ENCODE results near the gene TAF8. TPM values are rescaled to one million over a fixed set of nuclear protein-coding genes. Genes with fewer than 3 reads are reported as not detected.

Gene TAF8
- total RNA-seq, 1 experiment from 2014 or later, result 34.0 TPM

DNA sequence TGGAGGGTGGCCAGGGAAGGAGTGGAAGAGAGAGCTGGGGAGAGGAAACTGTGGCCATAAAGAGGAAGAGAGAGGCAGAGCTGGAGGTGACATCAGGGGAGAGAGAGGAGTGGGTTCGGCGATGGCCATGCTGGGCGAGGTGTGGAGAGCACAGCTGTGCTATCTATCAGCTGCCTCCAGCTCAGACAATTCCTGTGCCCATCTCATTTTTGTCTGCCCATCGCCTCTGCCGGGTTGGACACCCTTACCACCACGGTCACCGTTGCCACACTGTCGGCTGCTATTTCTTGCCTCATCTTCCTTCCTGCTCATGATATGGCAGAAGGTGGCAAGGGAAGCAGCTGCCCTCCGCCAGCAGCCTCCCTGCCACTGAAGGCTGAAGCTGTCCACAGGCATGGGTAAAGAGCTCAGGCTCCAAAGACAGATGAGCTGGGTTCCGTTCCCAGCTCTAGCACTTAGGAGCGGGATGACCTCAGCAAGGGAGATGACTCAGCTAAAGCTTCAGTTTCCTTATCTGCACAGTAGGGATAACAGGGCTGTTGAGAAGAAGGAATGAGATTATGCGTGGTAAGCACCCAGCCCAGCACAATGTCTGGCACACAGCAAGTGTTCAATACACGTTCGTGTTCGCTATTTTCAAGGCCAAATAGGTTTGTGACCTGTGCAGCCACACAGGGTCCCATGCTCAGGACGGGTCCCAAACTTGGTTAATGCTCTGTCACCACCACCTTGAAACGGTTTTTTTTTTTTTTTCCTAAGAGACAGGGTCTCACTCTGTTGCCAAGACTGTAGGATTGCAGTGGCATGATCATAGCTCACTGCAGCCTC is 21.9 kb upstream of the TAF8 start:
- no peaks in the 10 kb centered on the region for H3K27me3 Mint-ChIP-seq (ENCODE audit: unreplicated experiment)
- CTCF ChIA-PET, result interaction anchor here (0.6 to 1.1 kb wide), 4 partner anchors 16 to 679 kb away, joined by 3 to 4 read pairs (median 3); no protein-coding TSS in a partner anchor
- intact Hi-C loops (cut with micrococcal nuclease; ENCODE audit: unreplicated experiment), result no loop called here
- TF ChIP-seq, protein P1, sequence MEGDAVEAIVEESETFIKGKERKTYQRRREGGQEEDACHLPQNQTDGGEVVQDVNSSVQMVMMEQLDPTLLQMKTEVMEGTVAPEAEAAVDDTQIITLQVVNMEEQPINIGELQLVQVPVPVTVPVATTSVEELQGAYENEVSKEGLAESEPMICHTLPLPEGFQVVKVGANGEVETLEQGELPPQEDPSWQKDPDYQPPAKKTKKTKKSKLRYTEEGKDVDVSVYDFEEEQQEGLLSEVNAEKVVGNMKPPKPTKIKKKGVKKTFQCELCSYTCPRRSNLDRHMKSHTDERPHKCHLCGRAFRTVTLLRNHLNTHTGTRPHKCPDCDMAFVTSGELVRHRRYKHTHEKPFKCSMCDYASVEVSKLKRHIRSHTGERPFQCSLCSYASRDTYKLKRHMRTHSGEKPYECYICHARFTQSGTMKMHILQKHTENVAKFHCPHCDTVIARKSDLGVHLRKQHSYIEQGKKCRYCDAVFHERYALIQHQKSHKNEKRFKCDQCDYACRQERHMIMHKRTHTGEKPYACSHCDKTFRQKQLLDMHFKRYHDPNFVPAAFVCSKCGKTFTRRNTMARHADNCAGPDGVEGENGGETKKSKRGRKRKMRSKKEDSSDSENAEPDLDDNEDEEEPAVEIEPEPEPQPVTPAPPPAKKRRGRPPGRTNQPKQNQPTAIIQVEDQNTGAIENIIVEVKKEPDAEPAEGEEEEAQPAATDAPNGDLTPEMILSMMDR (IDR thresholded peaks at IDR 0.05; ENCODE audit: unreplicated experiment), result no peak
- no peak overlapping the region for H3K4me3 Mint-ChIP-seq (ENCODE audit: low read depth, unreplicated experiment)
- H3K9me3 Mint-ChIP-seq (ENCODE audit: low read depth, unreplicated experiment), result no peaks in the 10 kb centered on the region
- no peaks in the 10 kb centered on the region for H3K36me3 Mint-ChIP-seq (ENCODE audit: insufficient read depth, unreplicated experiment)
- DNase-seq, result no peak
- BruUV-seq (replicated peaks), result no TSS peak
- H3K4me1 Mint-ChIP-seq (ENCODE audit: low read depth, unreplicated experiment), result peaks cover 9% of the 10 kb centered on the region
- no peak overlapping the region for H3K27ac Mint-ChIP-seq (ENCODE audit: unreplicated experiment)

DNA sequence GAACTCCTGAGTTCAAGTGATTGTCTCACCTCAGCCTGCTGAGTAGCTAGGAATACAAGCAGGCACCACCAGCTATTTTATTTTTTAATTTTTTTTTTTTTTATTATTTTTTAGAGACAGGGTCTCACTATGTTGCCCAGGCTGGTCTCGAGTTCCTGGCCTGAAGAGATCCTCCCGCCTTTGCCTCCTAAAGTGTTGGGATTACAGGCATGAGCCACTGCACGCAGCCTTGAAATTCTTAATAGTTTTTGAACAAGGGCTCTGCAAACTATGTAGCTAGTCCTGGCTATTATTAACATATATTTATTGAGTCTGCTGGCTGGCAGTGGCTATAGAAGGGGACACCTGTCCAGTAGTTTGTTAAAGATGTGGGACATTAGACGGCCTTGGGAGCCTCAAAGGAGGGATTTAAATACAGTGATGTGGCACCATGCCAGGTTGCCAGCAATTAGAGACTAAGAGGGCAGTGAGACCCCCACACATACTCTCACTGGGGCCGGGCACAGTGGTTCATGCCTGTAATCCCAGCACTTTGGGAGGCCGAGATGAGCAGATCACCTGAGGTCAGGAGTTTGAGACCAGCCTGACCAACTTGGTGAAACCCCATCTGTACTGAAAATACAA is 21.1 kb upstream of the TAF8 start:
- DNase-seq, result no peak
- CTCF ChIA-PET, result interaction anchor here (0.7 to 1.1 kb wide), 3 partner anchors 15 to 679 kb away, joined by 3 to 4 read pairs (median 3); no protein-coding TSS in a partner anchor

DNA sequence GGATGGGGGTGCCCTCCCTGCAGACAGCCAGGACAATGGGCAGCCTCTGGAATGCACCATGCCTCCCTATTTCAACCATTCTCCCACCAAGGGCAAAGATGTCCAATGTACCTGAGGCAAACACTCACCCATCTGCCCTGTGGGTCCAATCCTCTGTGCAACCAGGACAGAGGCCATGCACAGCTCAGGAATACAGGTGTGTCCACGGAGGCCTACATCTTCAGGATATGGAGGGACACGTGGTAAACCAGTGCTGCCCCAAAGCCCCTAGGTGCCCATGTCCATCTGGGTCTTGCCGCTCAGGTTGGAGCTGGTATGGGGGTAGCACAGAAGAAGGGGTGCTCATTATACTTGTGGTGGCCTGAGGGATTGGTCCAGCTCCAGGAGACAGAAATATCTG is 20.4 kb upstream of the TAF8 start:
- BruUV-seq (replicated peaks), result no TSS peak
- TF ChIP-seq, protein P1 (IDR thresholded peaks at IDR 0.05; ENCODE audit: unreplicated experiment), result no peak

More for the DNA sequence above, 21.1 kb upstream of the TAF8 start:
- Mint-ChIP-seq H3K9me3 (ENCODE audit: low read depth, unreplicated experiment) (no peaks in the 10 kb centered on the region), H3K4me3 (ENCODE audit: low read depth, unreplicated experiment) (no peak overlapping the region), H3K27ac (ENCODE audit: unreplicated experiment) (no peak overlapping the region), H3K4me1 (ENCODE audit: low read depth, unreplicated experiment) (peaks cover 9% of the 10 kb centered on the region), H3K36me3 (ENCODE audit: insufficient read depth, unreplicated experiment) (no peaks in the 10 kb centered on the region), H3K27me3 (ENCODE audit: unreplicated experiment) (no peaks in the 10 kb centered on the region)
- BruUV-seq (replicated peaks), result no TSS peak
- intact Hi-C loops (cut with micrococcal nuclease; ENCODE audit: unreplicated experiment), result no loop called here
- TF ChIP-seq, protein P1 (IDR thresholded peaks at IDR 0.05; ENCODE audit: unreplicated experiment), result no peak

DNA sequence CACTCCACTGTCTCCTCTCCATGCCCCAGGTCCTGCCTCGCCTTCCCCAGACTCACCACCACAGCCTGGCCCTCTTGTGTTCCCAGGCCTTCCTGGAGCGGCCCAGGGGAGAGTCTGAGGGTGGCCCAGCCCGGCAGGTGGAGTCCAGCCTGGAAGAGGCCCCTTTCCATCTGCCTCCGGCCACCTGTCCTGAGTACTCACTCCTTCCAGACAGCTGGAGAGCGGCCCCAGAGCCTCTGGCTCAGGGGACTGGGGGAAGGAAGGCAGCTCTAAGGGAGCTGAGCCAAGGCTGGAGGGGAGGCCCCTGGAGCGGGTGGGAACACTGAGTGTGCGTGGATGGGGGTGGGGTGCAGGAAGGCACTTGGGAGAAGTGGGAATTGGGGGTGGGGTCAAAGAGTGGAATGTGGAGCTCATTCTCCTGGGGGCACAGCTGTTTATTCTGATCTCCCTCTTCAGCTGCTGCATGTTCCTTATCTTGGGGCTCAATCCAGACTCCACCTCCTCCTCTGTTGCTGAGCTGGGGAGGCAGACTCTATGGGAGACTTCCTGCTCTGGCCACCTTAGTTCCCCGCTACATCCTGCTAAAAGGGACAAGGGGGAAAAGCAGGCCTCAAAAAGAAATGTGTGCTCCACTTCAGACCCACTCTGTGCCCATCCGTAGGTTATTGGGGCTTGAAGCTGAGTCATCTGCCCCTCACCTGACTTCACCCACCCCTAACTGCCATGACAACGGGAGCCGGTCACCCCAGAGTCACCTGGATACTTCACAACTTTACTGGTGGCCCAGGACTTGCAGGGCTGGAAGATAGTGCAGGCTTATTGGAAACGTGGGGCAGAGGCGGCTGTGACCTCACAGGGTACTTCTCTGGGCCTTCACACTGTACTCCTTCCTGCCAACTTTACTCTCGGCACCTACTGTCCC is 19.5 kb upstream of the TAF8 start:
- intact Hi-C loops (cut with micrococcal nuclease; ENCODE audit: unreplicated experiment), result no loop called here
- H3K4me3 Mint-ChIP-seq (ENCODE audit: low read depth, unreplicated experiment), result no peak overlapping the region
- TF ChIP-seq, protein P1 (IDR thresholded peaks at IDR 0.05; ENCODE audit: unreplicated experiment), result no peak
- H3K27me3 Mint-ChIP-seq (ENCODE audit: unreplicated experiment), result no peaks in the 10 kb centered on the region
- no peak overlapping the region for H3K27ac Mint-ChIP-seq (ENCODE audit: unreplicated experiment)
- no peaks in the 10 kb centered on the region for H3K36me3 Mint-ChIP-seq (ENCODE audit: insufficient read depth, unreplicated experiment)
- no peak for DNase-seq
- CTCF ChIA-PET, result interaction anchor here (0.6 to 1.2 kb wide), 2 partner anchors 246 to 279 kb away, joined by 4 to 6 read pairs; no protein-coding TSS in a partner anchor
- no peaks in the 10 kb centered on the region for H3K9me3 Mint-ChIP-seq (ENCODE audit: low read depth, unreplicated experiment)
- H3K4me1 Mint-ChIP-seq (ENCODE audit: low read depth, unreplicated experiment), result peaks cover 9% of the 10 kb centered on the region
- BruUV-seq (replicated peaks), result no TSS peak

More for the DNA sequence above, 20.4 kb upstream of the TAF8 start:
- H3K4me1 Mint-ChIP-seq (ENCODE audit: low read depth, unreplicated experiment), result peaks cover 9% of the 10 kb centered on the region
- no peak overlapping the region for H3K4me3 Mint-ChIP-seq (ENCODE audit: low read depth, unreplicated experiment)
- no peaks in the 10 kb centered on the region for H3K9me3 Mint-ChIP-seq (ENCODE audit: low read depth, unreplicated experiment)
- no peak overlapping the region for H3K27ac Mint-ChIP-seq (ENCODE audit: unreplicated experiment)
- CTCF ChIA-PET, result no interaction called here
- no peak for DNase-seq
- intact Hi-C loops (cut with micrococcal nuclease; ENCODE audit: unreplicated experiment), result no loop called here
- no peaks in the 10 kb centered on the region for H3K36me3 Mint-ChIP-seq (ENCODE audit: insufficient read depth, unreplicated experiment)
- no peaks in the 10 kb centered on the region for H3K27me3 Mint-ChIP-seq (ENCODE audit: unreplicated experiment)
